HCT116 (cell line): Measurements from ENCODE around the gene TPBG. TPM values are rescaled to one million over a fixed set of nuclear protein-coding genes. Genes with fewer than 3 reads are reported as not detected.

Experiments
- ATAC-seq: fragments of 200-7000 bp; cut with Tn5 transposase; 2 replicates; pipeline ENCODE4 v1.9.1; 2020; ENCODE audit warnings: mild to moderate bottlenecking, moderate library complexity
- BruUV-seq: library from RNA; stranded (reverse); fragments of 400-500 nt; replicated peaks from 2 replicates; lab custom pipeline; 2021; lab: Mats Ljungman, UMichigan
- CTCF ChIA-PET: fragments of 300-600 bp; sonication (Branson Sonifier 250); formaldehyde crosslinking; loops from one replicate; lab custom pipeline; 2021; ENCODE audit warnings: antibody characterized with exemption; lab: Charles Lee
- POLR2A ChIA-PET: fragments of 300-600, 350-600 bp; sonication (Branson Sonifier 250); formaldehyde crosslinking; loops from one replicate; lab custom pipeline; 2021; ENCODE audit warnings: antibody characterized with exemption; lab: Charles Lee
- RAD21 ChIA-PET, 2 experiments: fragments of 300-600 bp; sonication (Branson Sonifier 250); formaldehyde crosslinking; loops; one replicate each; lab custom pipeline; 2023; ENCODE audit warnings: low total read pairs in 2 of 2; ENCODE audit not compliant: uncharacterized antibody in 2 of 2, unreplicated experiment in 2 of 2, low non-redundant PET in 1 of 2; lab: Charles Lee
- DNase-seq: peaks from one replicate; pipeline ENCODE4 v3.0.0-alpha.2; 2010; ENCODE audit warnings: low read depth, low spot score
- H2AFZ ChIP-seq: fragments of 200-600 bp; shearing (Covaris generic), sonication (generic); 2 replicates; pipeline ENCODE4 v1.6.1; 2017; ENCODE audit warnings: low read depth, mixed run types, mixed read lengths, antibody characterized with exemption, low read length; ENCODE audit not compliant: poor library complexity, severe bottlenecking
- H3K27ac ChIP-seq: 2 replicates; pipeline ENCODE4 v1.5.1; 2012; ENCODE audit warnings: low read depth, low read length
- H3K27me3 ChIP-seq: fragments of 200-600 bp; sonication (generic); 2 replicates; pipeline ENCODE4 v1.6.1; 2016; ENCODE audit warnings: mixed run types, low read length, mixed read lengths; ENCODE audit not compliant: insufficient read depth
- H3K36me3 ChIP-seq, 2 experiments: fragments of 200-500 bp in 1 of 2; fragments of 200-600 bp in 1 of 2; sonication (Bioruptor generic) in 1 of 2; sonication (generic) in 1 of 2; 2 replicates each; pipeline versions ENCODE4 v1.5.1 to v1.6.1; 2014 to 2016; ENCODE audit warnings: low read length in 2 of 2, inconsistent platforms in 1 of 2, mixed read lengths in 1 of 2, mixed run types in 1 of 2; ENCODE audit not compliant: insufficient read depth in 2 of 2, control insufficient read depth in 1 of 2
- H3K4me1 ChIP-seq, 2 experiments: fragments of 200-600 bp in 1 of 2; sonication (generic) in 1 of 2; 2 replicates each; pipeline versions ENCODE4 v1.5.1 to v1.6.1; 2012 to 2017; ENCODE audit warnings: low read length in 2 of 2, inconsistent platforms in 1 of 2, mild to moderate bottlenecking in 1 of 2, mixed read lengths in 1 of 2, mixed run types in 1 of 2, moderate library complexity in 1 of 2; ENCODE audit not compliant: insufficient read depth in 2 of 2, control insufficient read depth in 1 of 2
- H3K4me2 ChIP-seq: fragments of 200-600 bp; sonication (generic); 2 replicates; pipeline ENCODE4 v1.6.1; 2017; ENCODE audit warnings: mixed run types, low read length, mixed read lengths
- H3K4me3 ChIP-seq, 2 experiments: fragments of 200-600 bp in 1 of 2; sonication (generic) in 1 of 2; replicated peaks in 1 of 2; 2 replicates each; pipeline ENCODE4 v1.5.1; 2011 to 2016; ENCODE audit warnings: low read length in 2 of 2, control low read depth in 1 of 2, low read depth in 1 of 2, mild to moderate bottlenecking in 1 of 2, mixed read lengths in 1 of 2, mixed run types in 1 of 2
- H3K79me2 ChIP-seq: fragments of 200-600 bp; sonication (generic); 2 replicates; pipeline ENCODE4 v1.6.1; 2017; ENCODE audit warnings: mild to moderate bottlenecking, mixed run types, low read length, moderate library complexity, mixed read lengths; ENCODE audit not compliant: insufficient read depth
- H3K9ac ChIP-seq: fragments of 200-600 bp; sonication (generic); 2 replicates; pipeline ENCODE4 v1.6.1; 2016; ENCODE audit warnings: low read length, mixed read lengths
- H3K9me2 ChIP-seq: fragments of 200-600 bp; sonication (generic), shearing (Covaris generic); 2 replicates; pipeline ENCODE4 v1.6.1; 2017; ENCODE audit warnings: mixed run types, mild to moderate bottlenecking, moderate library complexity; ENCODE audit not compliant: insufficient read depth
- H3K9me3 ChIP-seq, 2 experiments: fragments of 200-500 bp in 1 of 2; fragments of 200-600 bp in 1 of 2; sonication (Bioruptor generic) in 1 of 2; sonication (generic) in 1 of 2; 2 replicates each; pipeline ENCODE4 v1.6.1; 2014 to 2017; ENCODE audit warnings: low read length in 2 of 2, mixed read lengths in 2 of 2, inconsistent platforms in 1 of 2, low read depth in 1 of 2, mild to moderate bottlenecking in 1 of 2, mixed run types in 1 of 2, moderate library complexity in 1 of 2; ENCODE audit not compliant: control insufficient read depth in 1 of 2, insufficient read depth in 1 of 2
- H4K20me1 ChIP-seq: fragments of 200-600 bp; sonication (generic), shearing (Covaris generic); 2 replicates; pipeline ENCODE4 v1.6.1; 2017; ENCODE audit warnings: mixed run types, mild to moderate bottlenecking, moderate library complexity; ENCODE audit not compliant: insufficient read depth
- POLR2AphosphoS5 ChIP-seq: IDR thresholded peaks from 2 replicates; pipeline ENCODE4 v1.6.1; 2011; ENCODE audit warnings: mild to moderate bottlenecking, low read depth, low read length, moderate library complexity
- RAD21 ChIP-seq: IDR thresholded peaks from 2 replicates; pipeline ENCODE4 v1.6.1; 2012; ENCODE audit warnings: low read depth, mild to moderate bottlenecking
- REST ChIP-seq: IDR thresholded peaks from 2 replicates; pipeline ENCODE4 v1.6.1; 2012; ENCODE audit warnings: low read depth
- SIN3A ChIP-seq: IDR thresholded peaks from 2 replicates; pipeline ENCODE4 v1.6.1; 2012; ENCODE audit warnings: low read depth
- ZFX ChIP-seq: fragments of 450-650 bp; IDR thresholded peaks from 2 replicates; pipeline ENCODE4 v1.6.1; 2017
- ZNF274 ChIP-seq: fragments of 200-500 bp; sonication (Bioruptor generic); IDR thresholded peaks from 2 replicates; pipeline ENCODE4 v1.6.1; 2014; ENCODE audit warnings: mild to moderate bottlenecking, low read depth, low read length, inconsistent platforms
- intact Hi-C: fragments of 100-400 bp; cut with micrococcal nuclease; formaldehyde crosslinking; loops from 2 replicates; pipeline ENCODE4 v1.10.0; 2022
- total RNA-seq: library from RNA; stranded (reverse); gene quantifications from one replicate; pipeline ENCODE4 v1.2.1, GENCODE V29; 2021; ENCODE audit not compliant: unreplicated experiment

The TPBG gene
- total RNA-seq, 1 experiment from 2014 or later: 28.4 TPM

- no peak overlapping the region for H3K4me2 ChIP-seq
- TF ChIP-seq SIN3A (no peak), ZFX (no peak), POLR2AphosphoS5 (no peak), RAD21 (no peak), REST (no peak), ZNF274 (no peak)
- H2AFZ ChIP-seq: no peak overlapping the region
- H3K4me1 ChIP-seq: no peaks in the 10 kb centered on the region
- H3K9me2 ChIP-seq: no peaks in the 10 kb centered on the region
- POLR2A ChIA-PET: no interaction called here
- intact Hi-C loops: no loop called here
- BruUV-seq: no TSS peak
- no peaks in the 10 kb centered on the region for H4K20me1 ChIP-seq
- no peak overlapping the region for H3K27ac ChIP-seq
- H3K4me3 ChIP-seq: no peak overlapping the region
- CTCF ChIA-PET: no interaction called here
- H3K79me2 ChIP-seq: peaks cover under 1% of the 10 kb centered on the region; the same call in 1 of the 2 replicates
- DNase-seq: no peak
- RAD21 ChIA-PET: no interaction called here
- H3K36me3 ChIP-seq: no peaks in the 10 kb centered on the region
- no peaks in the 10 kb centered on the region for H3K27me3 ChIP-seq
- no peak overlapping the region for H3K9ac ChIP-seq
- no peaks in the 10 kb centered on the region for H3K9me3 ChIP-seq
- ATAC-seq: no peak
These were observed 8.4 kb downstream of the TPBG start for GRCh38 chr6:82371799-82372546.
